ENCODE results near the gene ARHGAP24.
A peak's percentile ranks its signal among the peaks of the same experiment; 100 is the strongest.
"Not testable (repeated sequence)": the region's sequence is repeated elsewhere in the genome, so short reads cannot be mapped to it uniquely, and the experiment has no call there.

Gene ARHGAP24

GRCh38 chr4:85512446-85513205 is 37.7 kb downstream of the ARHGAP24 start:
- no peak for DNase-seq (ENCODE audit: low read depth)
- no peak overlapping the region for H3K4me3 ChIP-seq (ENCODE audit: low read depth, low read length)

DNA sequence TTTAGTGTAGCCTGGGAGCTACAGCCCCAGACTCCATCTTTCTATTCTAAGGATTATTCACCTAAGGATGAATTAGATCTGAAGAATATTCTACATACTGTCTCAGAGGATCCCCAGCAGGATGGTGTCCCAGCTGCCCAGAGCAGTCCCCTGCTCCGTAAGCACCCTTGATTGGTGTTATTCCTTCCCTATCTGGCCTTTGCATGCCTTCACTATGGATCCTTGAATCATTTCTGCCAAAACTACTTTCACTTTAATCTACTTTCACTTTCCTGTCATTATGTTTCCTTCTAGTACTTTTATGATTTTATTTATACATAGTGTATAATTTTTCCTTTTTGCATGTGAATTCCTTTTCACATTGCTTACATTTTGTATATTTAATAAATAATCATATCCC is 39.2 kb downstream of the ARHGAP24 start:
- H3K4me3 ChIP-seq (ENCODE audit: low read depth, low read length): no peak overlapping the region
- DNase-seq (ENCODE audit: low read depth): no peak

GRCh38 chr4:85514783-85515182 is 39.8 kb downstream of the ARHGAP24 start:
- H3K4me3 ChIP-seq (ENCODE audit: low read depth, low read length): no peak overlapping the region

DNA sequence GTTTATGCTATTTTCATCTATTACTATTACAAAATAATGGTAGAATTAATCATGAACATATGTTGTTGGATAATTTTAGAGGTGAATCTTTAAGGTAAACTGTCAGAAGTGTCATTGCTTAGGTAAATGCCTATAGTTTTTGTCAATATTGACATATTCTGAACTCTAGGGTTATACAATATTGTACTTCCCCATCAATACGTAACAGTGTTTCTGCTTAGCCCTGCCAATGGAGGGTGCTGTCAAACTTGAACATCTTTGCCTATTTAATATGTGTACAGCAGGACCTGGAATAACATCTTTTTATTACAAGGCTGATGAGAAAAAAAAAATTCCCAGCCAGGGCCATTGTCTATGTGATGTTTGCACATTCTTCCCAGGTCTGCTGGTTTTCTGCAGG is 40.8 kb downstream of the ARHGAP24 start:
- H3K4me3 ChIP-seq (ENCODE audit: low read depth, low read length): no peak overlapping the region
- no peak for DNase-seq (ENCODE audit: low read depth)

More at GRCh38 chr4:85514783-85515182, 39.8 kb downstream of the ARHGAP24 start:
- DNase-seq (ENCODE audit: low read depth): no peak

DNA sequence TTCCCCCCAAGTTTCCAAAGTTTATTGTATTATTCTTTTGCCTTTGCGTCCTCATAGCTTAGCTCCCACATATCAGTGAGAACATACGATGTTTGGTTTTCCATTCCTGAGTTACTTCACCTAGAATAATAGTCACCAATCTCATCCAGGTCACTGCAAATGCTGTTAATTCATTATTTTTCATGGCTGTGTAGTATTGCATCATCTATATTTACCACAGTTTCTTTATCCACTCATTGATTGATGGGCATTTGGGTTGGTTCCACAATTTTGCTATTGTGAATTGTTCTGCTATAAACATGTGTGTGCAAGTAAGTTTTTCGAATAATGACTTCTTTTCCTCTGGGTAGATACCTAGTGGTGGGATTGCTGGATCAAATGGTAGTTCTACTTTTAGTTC is 43.6 kb downstream of the ARHGAP24 start:
- not testable (repeated sequence) for H3K4me3 ChIP-seq (ENCODE audit: low read depth, low read length); DNase-seq (ENCODE audit: low read depth)

DNA sequence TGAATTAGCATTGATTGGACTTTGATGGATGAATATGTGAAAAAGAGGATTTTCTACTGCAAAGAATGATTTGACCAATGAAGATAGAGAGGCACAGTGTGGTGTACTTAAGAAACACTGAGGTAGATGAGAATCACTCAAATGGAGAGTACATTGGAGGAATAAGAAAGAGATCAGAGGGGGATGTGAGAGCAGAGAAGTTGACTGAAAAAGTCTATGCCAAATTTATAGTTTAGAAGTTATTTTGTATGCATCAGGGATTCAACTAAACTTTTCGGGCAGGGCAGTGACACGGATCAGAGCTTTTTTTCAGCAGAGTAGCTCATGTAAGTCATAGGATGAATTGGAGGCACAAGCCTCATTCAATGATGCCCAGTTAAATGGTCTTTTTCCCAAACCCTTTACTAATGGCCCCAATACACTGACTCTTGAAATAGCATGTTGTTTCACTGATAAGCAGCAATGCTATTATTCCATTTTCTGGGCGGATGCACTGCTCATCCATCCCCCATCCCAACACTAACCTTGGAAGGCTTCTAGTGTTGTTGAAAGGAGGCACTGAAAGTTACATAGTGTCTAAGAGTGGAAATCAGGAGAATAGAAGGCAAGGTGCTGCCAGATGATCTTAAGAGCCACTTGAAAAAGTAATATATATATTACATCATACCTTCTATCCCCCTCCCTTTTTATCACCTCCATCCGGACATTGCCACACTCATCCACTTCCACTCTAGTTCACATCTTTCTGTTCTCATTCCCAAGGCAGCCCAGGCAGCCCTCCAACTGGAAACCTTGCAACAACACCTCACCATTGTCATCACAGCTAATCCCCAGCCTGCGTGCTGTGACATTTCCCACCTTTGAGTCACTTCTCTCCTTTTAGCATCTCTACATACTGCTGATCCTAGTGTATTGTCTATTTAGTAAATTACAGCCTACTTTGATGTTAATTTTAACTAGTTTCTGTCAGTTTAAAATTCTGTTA is 46.1 kb downstream of the ARHGAP24 start:
- no peak overlapping the region for H3K4me3 ChIP-seq (ENCODE audit: low read depth, low read length)
- DNase-seq (ENCODE audit: low read depth): no peak

- H3K4me3 ChIP-seq (ENCODE audit: low read depth, low read length): no peak overlapping the region
- DNase-seq (ENCODE audit: low read depth): no peak
Observed at GRCh38 chr4:85522277-85522676, 47.3 kb downstream of the ARHGAP24 start.

DNA sequence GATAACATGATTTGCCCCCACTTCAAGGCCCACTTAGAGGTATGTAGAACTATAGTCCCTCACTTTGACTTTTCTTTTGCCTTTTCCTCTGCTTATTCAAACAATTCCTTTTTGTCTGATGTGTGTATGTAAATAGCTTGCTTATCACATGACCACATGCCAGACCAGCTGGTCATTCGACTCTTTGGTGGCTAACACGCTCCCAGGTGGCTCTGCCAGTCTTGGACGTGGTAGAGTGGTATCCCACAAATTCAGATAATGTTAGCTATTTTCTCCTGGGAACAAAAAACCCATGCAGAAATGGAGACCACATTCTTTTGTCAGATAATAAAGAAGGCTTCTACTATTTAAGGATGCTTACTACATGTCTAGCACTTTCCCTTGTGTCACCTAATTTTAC is 47.9 kb downstream of the ARHGAP24 start:
- DNase-seq (ENCODE audit: low read depth): peak; percentile 45
- no peak overlapping the region for H3K4me3 ChIP-seq (ENCODE audit: low read depth, low read length)

DNA sequence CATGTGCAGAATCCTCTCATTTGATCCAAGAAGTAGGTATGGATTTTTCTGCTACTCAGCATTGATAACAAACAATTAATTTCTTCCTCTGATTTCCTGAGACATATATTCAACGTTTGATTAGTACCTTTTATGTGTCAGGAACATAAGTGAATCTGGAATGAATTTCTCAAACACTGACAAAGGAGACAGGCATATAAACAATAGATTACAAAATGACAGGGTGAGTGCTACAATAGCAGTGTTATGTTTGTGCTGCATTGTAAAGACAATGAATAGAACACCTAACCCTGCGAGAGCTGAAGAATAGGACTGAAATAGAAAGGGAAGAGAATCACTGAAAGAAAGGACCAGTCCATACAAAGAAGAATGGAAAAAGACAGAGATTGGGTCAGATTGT is 52.9 kb downstream of the ARHGAP24 start:
- no peak overlapping the region for H3K4me3 ChIP-seq (ENCODE audit: low read depth, low read length)
- DNase-seq (ENCODE audit: low read depth): no peak

- no peak overlapping the region for H3K4me3 ChIP-seq (ENCODE audit: low read depth, low read length)
- no peak for DNase-seq (ENCODE audit: low read depth)
Observed at GRCh38 chr4:85531560-85532341, 56.8 kb downstream of the ARHGAP24 start.

- no peak for DNase-seq (ENCODE audit: low read depth)
- no peak overlapping the region for H3K4me3 ChIP-seq (ENCODE audit: low read depth, low read length)
Observed at GRCh38 chr4:85534120-85534519, 59.2 kb downstream of the ARHGAP24 start.

DNA sequence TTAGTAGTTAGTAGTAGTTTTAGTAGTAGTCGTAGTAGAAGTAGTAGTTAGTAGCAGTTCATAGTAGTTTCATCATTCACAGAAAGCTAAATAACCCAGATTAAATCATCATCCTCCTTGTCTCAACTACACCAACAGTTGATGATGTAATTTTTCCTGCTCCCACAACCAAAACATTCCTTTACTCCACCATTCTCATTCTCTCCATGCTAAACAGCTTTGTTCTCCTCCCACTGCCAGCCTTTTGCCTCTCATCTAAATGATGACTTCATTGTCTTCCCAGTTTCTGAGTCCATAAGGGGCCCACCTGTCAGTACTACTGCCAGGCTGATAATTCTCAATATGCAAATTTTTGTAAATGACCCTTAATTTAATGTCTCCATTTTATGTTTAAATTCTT is 68.9 kb downstream of the ARHGAP24 start:
- peak; percentile 36 for DNase-seq (ENCODE audit: low read depth)
- no peak overlapping the region for H3K4me3 ChIP-seq (ENCODE audit: low read depth, low read length)

- DNase-seq (ENCODE audit: low read depth): no peak
- no peak overlapping the region for H3K4me3 ChIP-seq (ENCODE audit: low read depth, low read length)
Observed at GRCh38 chr4:85544751-85545150, 69.8 kb downstream of the ARHGAP24 start.

DNA sequence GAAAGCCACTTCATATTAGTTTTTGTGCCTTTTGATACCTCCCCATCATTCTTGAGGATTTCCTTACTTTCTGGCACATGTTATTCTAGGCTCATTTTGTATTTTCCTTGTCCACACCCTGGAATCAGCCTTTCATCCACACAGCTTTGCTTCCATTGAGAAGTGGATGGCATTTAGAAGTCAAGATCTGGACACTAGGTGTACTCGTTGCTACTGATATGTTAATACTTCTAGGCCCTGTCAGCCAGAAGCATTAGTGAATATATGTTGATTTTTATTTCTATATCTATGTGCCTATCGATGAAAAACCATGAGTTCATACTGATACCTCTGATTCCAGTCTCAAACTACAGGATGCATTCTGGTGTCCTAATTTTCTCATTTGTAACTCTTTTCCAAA is 73.2 kb downstream of the ARHGAP24 start:
- no peak overlapping the region for H3K4me3 ChIP-seq (ENCODE audit: low read depth, low read length)
- DNase-seq (ENCODE audit: low read depth): no peak

GRCh38 chr4:85548841-85549240 is 73.9 kb downstream of the ARHGAP24 start:
- H3K4me3 ChIP-seq (ENCODE audit: low read depth, low read length): no peak overlapping the region
- no peak for DNase-seq (ENCODE audit: low read depth)

GRCh38 chr4:85555206-85555605 is 80.3 kb downstream of the ARHGAP24 start:
- DNase-seq (ENCODE audit: low read depth): peak; percentile 23
- H3K4me3 ChIP-seq (ENCODE audit: low read depth, low read length): no peak overlapping the region

DNA sequence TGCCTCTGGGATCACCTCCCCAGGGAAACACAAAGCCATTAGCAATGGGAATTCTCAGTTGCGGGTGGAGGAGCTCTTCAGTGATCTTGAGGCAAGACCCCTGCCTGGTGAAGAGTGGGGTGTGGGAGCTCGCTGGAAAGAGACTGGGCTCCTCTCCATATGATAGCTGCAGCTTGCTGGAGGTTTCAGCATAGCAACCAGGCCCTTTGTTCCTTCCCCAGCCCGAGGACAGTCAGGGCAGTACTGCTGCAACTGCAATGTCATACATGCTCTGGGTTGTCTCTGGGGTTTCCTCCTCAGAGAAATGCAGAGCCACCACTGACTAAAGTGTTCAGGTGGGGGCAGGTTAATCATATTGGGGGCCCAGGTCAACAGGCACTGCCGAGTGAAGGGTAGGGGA is 81.3 kb downstream of the ARHGAP24 start:
- no peak overlapping the region for H3K4me3 ChIP-seq (ENCODE audit: low read depth, low read length)
- no peak for DNase-seq (ENCODE audit: low read depth)

GRCh38 chr4:85557016-85557901 is 82.3 kb downstream of the ARHGAP24 start:
- DNase-seq (ENCODE audit: low read depth): no peak
- no peak overlapping the region for H3K4me3 ChIP-seq (ENCODE audit: low read depth, low read length)

Data from skeletal muscle cell (primary cell).